K562 (cell line): ENCODE measurements around the gene FTO. TPM values are rescaled to one million over a fixed set of nuclear protein-coding genes. Genes with fewer than 3 reads are reported as not detected.

Source experiments
- ATAC-seq: fragments of 200-7000 bp; cut with Tn5 transposase; 3 replicates; pipeline ENCODE4 v1.9.1; 2020; ENCODE audit warnings: moderate library complexity
- BruUV-seq: library from RNA; stranded (reverse); fragments of 400-500 nt; replicated peaks from 2 replicates; lab custom pipeline; 2021; lab: Mats Ljungman, UMichigan
- CTCF ChIA-PET: fragments of 300-600 bp; formaldehyde crosslinking; extraction: SDS; loops from one replicate; lab custom pipeline; 2021; ENCODE audit warnings: low intra/inter-chr PET ratio; lab: Yijun Ruan, JAX
- POLR2A ChIA-PET: fragments of 300-600, 350-650 bp; sonication (Branson Sonifier 250); formaldehyde crosslinking; extraction: SDS; loops from one replicate; lab custom pipeline; 2021; ENCODE audit warnings: antibody characterized with exemption, inconsistent platforms; lab: Yijun Ruan, JAX
- DNase-seq, 4 experiments: peaks; one replicate each; pipeline versions ENCODE4 v3.0.0 to v3.0.0-alpha.2; 2011 to 2018; ENCODE audit warnings: low spot score in 3 of 4, mixed read lengths in 3 of 4; ENCODE audit errors: extremely low read depth in 1 of 4
- FAIRE-seq: peaks from 2 replicates; lab custom pipeline; 2011; peaks lifted over from hg19 to GRCh38; lab: Jason Lieb, UNC
- H2AFZ ChIP-seq: 2 replicates; pipeline ENCODE4 v1.6.0; 2011; ENCODE audit warnings: low read depth, low read length, control low read depth, inconsistent platforms
- H3K27ac ChIP-seq: fragments of 200-600 bp; 3 replicates; pipeline ENCODE4 v1.8.0; 2011; ENCODE audit warnings: low read depth, mild to moderate bottlenecking, control low read depth, inconsistent platforms, low read length, moderate library complexity, mixed read lengths; ENCODE audit errors: extremely low read depth
- H3K27me3 ChIP-seq, 2 experiments: fragments of 300-600 bp in 1 of 2; 2 replicates in 1 of 2; 3 replicates in 1 of 2; pipeline versions ENCODE4 v1.6.0 to v1.8.0; 2011; ENCODE audit warnings: inconsistent platforms in 2 of 2, low read length in 2 of 2, mild to moderate bottlenecking in 1 of 2, mixed read lengths in 1 of 2, moderate library complexity in 1 of 2; ENCODE audit not compliant: control insufficient read depth in 2 of 2, insufficient read depth in 2 of 2
- H3K36me3 ChIP-seq: fragments of 300-600 bp; 3 replicates; pipeline ENCODE4 v1.8.0; 2011; ENCODE audit warnings: mild to moderate bottlenecking, low read length, inconsistent platforms; ENCODE audit not compliant: control insufficient read depth, insufficient read depth
- H3K4me1 ChIP-seq, 2 experiments: fragments of 200-600 bp in 1 of 2; replicated peaks in 1 of 2; 2 replicates in 1 of 2; 3 replicates in 1 of 2; pipeline versions ENCODE4 v1.5.1 to v1.8.0; 2011; ENCODE audit warnings: inconsistent platforms in 2 of 2, low read length in 2 of 2, mild to moderate bottlenecking in 1 of 2, mixed read lengths in 1 of 2, moderate library complexity in 1 of 2; ENCODE audit not compliant: control insufficient read depth in 2 of 2, insufficient read depth in 2 of 2
- H3K4me2 ChIP-seq: 2 replicates; pipeline ENCODE4 v1.6.1; 2011; ENCODE audit warnings: low read length, control low read depth, inconsistent platforms, mixed read lengths; ENCODE audit not compliant: insufficient read depth
- H3K4me3 ChIP-seq: fragments of 200-600 bp; sonication (generic), shearing (Covaris generic); 2 replicates; pipeline ENCODE4 v1.5.1; 2016; ENCODE audit warnings: control low read depth, inconsistent platforms
- H3K79me2 ChIP-seq: fragments of 200-600 bp; 3 replicates; pipeline ENCODE4 v1.8.0; 2011; ENCODE audit warnings: low read length, inconsistent platforms; ENCODE audit not compliant: control insufficient read depth, insufficient read depth
- H3K9ac ChIP-seq, 2 experiments: 2 replicates each; pipeline versions ENCODE4 v1.6.0 to v1.6.1; 2011; ENCODE audit warnings: low read depth in 2 of 2, low read length in 2 of 2, control low read depth in 1 of 2, inconsistent platforms in 1 of 2, mild to moderate bottlenecking in 1 of 2, mixed read lengths in 1 of 2; ENCODE audit not compliant: insufficient read depth in 1 of 2
- H3K9me1 ChIP-seq: one replicate; pipeline ENCODE4 v1.6.0; 2011; ENCODE audit warnings: inconsistent platforms, mild to moderate bottlenecking, low read length, moderate library complexity; ENCODE audit not compliant: control insufficient read depth, insufficient read depth
- H3K9me3 ChIP-seq: replicated peaks from 2 replicates; pipeline ENCODE4 v1.5.1; 2011; ENCODE audit warnings: low read depth, low read length, inconsistent platforms; ENCODE audit not compliant: control insufficient read depth, insufficient read depth
- H4K20me1 ChIP-seq: replicated peaks from 2 replicates; pipeline ENCODE4 v1.6.1; 2011; ENCODE audit warnings: low read length, inconsistent platforms, mixed read lengths; ENCODE audit not compliant: control insufficient read depth, insufficient read depth
- ATF1 ChIP-seq, 2 experiments: fragments of 450-650 bp in 1 of 2; IDR thresholded peaks; 2 replicates each; pipeline ENCODE4 v1.6.1; 2016; ENCODE audit warnings: missing compliant biosample characterization in 1 of 2, missing genetic modification characterization in 1 of 2
- ATF4 ChIP-seq: fragments of 450-650 bp; formaldehyde crosslinking; IDR thresholded peaks from 2 replicates; pipeline ENCODE4 v1.4.0; 2022; ENCODE audit warnings: mild to moderate bottlenecking, moderate library complexity
- DNMT1 ChIP-seq: fragments of 450-650 bp; IDR thresholded peaks from 2 replicates; pipeline ENCODE4 v1.6.1; 2016; ENCODE audit warnings: antibody characterized with exemption, mild to moderate bottlenecking
- KDM5B ChIP-seq: fragments of 200-600 bp; sonication (generic); IDR thresholded peaks from 2 replicates; pipeline ENCODE4 v1.6.1; 2012; ENCODE audit warnings: low read depth, mild to moderate bottlenecking, moderate library complexity, low read length, control low read depth, inconsistent platforms; ENCODE audit not compliant: insufficient replicate concordance
- MEF2A ChIP-seq: IDR thresholded peaks from 2 replicates; pipeline ENCODE4 v1.6.1; 2011; ENCODE audit warnings: low read depth, mild to moderate bottlenecking, low read length, moderate library complexity; ENCODE audit not compliant: control insufficient read depth
- MEIS2 ChIP-seq: fragments of 450-650 bp; IDR thresholded peaks from 2 replicates; pipeline ENCODE4 v1.6.1; 2014; ENCODE audit warnings: mild to moderate bottlenecking; ENCODE audit not compliant: partially characterized antibody
- NONO ChIP-seq, 2 experiments: fragments of 200-400 bp in 1 of 2; fragments of 450-650 bp in 1 of 2; formaldehyde crosslinking in 1 of 2; IDR thresholded peaks; 2 replicates each; pipeline ENCODE4 v1.6.1; 2017; ENCODE audit warnings: low read depth in 2 of 2, mild to moderate bottlenecking in 2 of 2, moderate library complexity in 2 of 2, low read length in 1 of 2
- NR1H2 ChIP-seq: sonication (generic); formaldehyde crosslinking; IDR thresholded peaks from 2 replicates; pipeline ENCODE4 v1.4.0; 2020; ENCODE audit warnings: mild to moderate bottlenecking, missing genetic modification reagents
- NR4A1 ChIP-seq, 2 experiments: fragments of 250-450 bp in 1 of 2; fragments of 450-650 bp in 1 of 2; sonication (Bioruptor Pico) in 1 of 2; IDR thresholded peaks; 2 replicates each; pipeline versions ENCODE4 v1.4.0 to v1.6.1; 2016 to 2020; ENCODE audit warnings: mild to moderate bottlenecking in 2 of 2, missing compliant biosample characterization in 1 of 2, missing genetic modification characterization in 1 of 2, moderate library complexity in 1 of 2
- PHTF2 ChIP-seq: fragments of 250-450 bp; sonication (Bioruptor Pico); IDR thresholded peaks from 2 replicates; pipeline ENCODE4 v1.5.0; 2021; ENCODE audit warnings: mild to moderate bottlenecking
- RBM15 ChIP-seq: fragments of 200-400 bp; formaldehyde crosslinking; IDR thresholded peaks from 2 replicates; pipeline ENCODE4 v1.6.1; 2018; ENCODE audit warnings: mild to moderate bottlenecking, low read length, moderate library complexity; ENCODE audit not compliant: insufficient read depth
- SRSF9 ChIP-seq: fragments of 200-400 bp; formaldehyde crosslinking; IDR thresholded peaks from 2 replicates; pipeline ENCODE4 v1.6.1; 2017; ENCODE audit warnings: low read depth, low read length, borderline replicate concordance
- VEZF1 ChIP-seq: fragments of 200-800 bp; sonication (Bioruptor generic); IDR thresholded peaks from 2 replicates; pipeline ENCODE4 v1.6.1; 2017; ENCODE audit warnings: missing genetic modification characterization, missing compliant biosample characterization
- ZEB2 ChIP-seq: fragments of 450-650 bp; IDR thresholded peaks from 2 replicates; pipeline ENCODE4 v1.6.1; 2016
- ZNF121 ChIP-seq: sonication (generic); formaldehyde crosslinking; conservative IDR thresholded peaks from 2 replicates; pipeline ENCODE4 v1.8.0; 2022; ENCODE audit warnings: missing genetic modification reagents
- ZNF224 ChIP-seq: sonication (generic); formaldehyde crosslinking; IDR thresholded peaks from 2 replicates; pipeline ENCODE4 v1.8.0; 2022; ENCODE audit warnings: mild to moderate bottlenecking, missing genetic modification reagents
- ZNF316 ChIP-seq: fragments of 450-650 bp; IDR thresholded peaks from 2 replicates; pipeline ENCODE4 v1.6.1; 2016
- WGBS: fragments of 100-300 bp; shearing (Covaris generic); methylation state at CpG from one replicate; pipeline ENCODE4 v1.1.6; 2016; ENCODE audit warnings: low coverage, mixed read lengths; ENCODE audit not compliant: insufficient coverage; ENCODE audit errors: missing lambda C conversion rate; 5-methylcytosine and 5-hydroxymethylcytosine counted together
- in situ Hi-C: fragments of 300-500 bp; cut with MboI; formaldehyde crosslinking; loops from 4 replicates; pipeline ENCODE4 v1.15.0; 2018; ENCODE audit warnings: inconsistent platforms, mixed read lengths
- intact Hi-C: fragments of 100-400 bp; cut with micrococcal nuclease; formaldehyde crosslinking; loops from 2 replicates; pipeline ENCODE4 v1.14.2; 2022
- polyA plus RNA-seq, 8 experiments: library from polyadenylated mRNA; depleted of rRNA in 4 of 8; stranded (reverse) in 5 of 8; unstranded in 3 of 8; fragments of >200 nt; fragmentation: Nextera tagmentation in 2 of 8; fragmentation: Illumina TruSeq in 1 of 8; extraction: Ambion mirVana in 2 of 8; extraction: Trizol in 1 of 8; gene quantifications; 2 replicates each; pipeline versions ENCODE4 v1.2.1 to v1.2.3, GENCODE V29; 2011 to 2014; ENCODE audit warnings: inconsistent platforms in 1 of 8, missing spikeins in 1 of 8
- total RNA-seq, 7 experiments: library from RNA; depleted of rRNA in 6 of 7; stranded (reverse); fragments of >200 nt in 6 of 7; fragmentation: Illumina TruSeq in 2 of 7; extraction: Trizol in 2 of 7; gene quantifications; 2 replicates each; pipeline versions ENCODE4 v1.2.1 to v1.2.3, GENCODE V29; 2011 to 2021; ENCODE audit warnings: low replicate concordance in 1 of 7
- TF ChIP-seq, protein P1 (sequence below), 3 experiments: fragments of 200-800 bp in 1 of 3; fragments of 250-450 bp in 1 of 3; fragments of 450-650 bp in 1 of 3; sonication (Bioruptor Pico) in 1 of 3; sonication (Bioruptor generic) in 1 of 3; formaldehyde crosslinking in 1 of 3; IDR thresholded peaks; 2 replicates each; pipeline versions ENCODE4 v1.6.1 to v1.8.0; 2016 to 2022; ENCODE audit warnings: mild to moderate bottlenecking in 2 of 3, missing genetic modification characterization in 2 of 3, missing compliant biosample characterization in 1 of 3, moderate library complexity in 1 of 3

FTO gene
- total and polyA plus RNA-seq, 9 of the 15 experiments (the other 6 are each of a cell fraction or from before 2014, with no cell fraction given), result 11.3 to 27.7 (median 25.5) TPM

- Histone ChIP-seq H3K27ac (no peak overlapping the region), H2AFZ (no peak overlapping the region), H4K20me1 (no peaks in the 10 kb centered on the region; the same call in 1 of the 2 replicates), H3K4me3 (no peak overlapping the region), H3K4me1 (no peaks in the 10 kb centered on the region), H3K9ac (no peak overlapping the region), H3K27me3 (peaks cover 2 to 17% of the 10 kb centered on the region in 2 experiments; a peak in 4 of 5 replicates), H3K36me3 (no peaks in the 10 kb centered on the region), H3K4me2 (no peak overlapping the region), H3K9me1 (no peaks in the 10 kb centered on the region), H3K9me3 (no peaks in the 10 kb centered on the region), H3K79me2 (no peaks in the 10 kb centered on the region)
- ChIA-PET POLR2A (no interaction called here), CTCF (no interaction called here)
- no peak for ATAC-seq
- FAIRE-seq, result no peak
- BruUV-seq, result no TSS peak
- WGBS, result 0% methylated on average over 3 of the region's 3 CpGs
- intact Hi-C loops (no loop called here), in situ Hi-C loops (no loop called here)
- no peak for DNase-seq
- TF ChIP-seq SRSF9, result no peak
- no peak for TF ChIP-seq PHTF2 (CRISPR knock-in tag)
- TF ChIP-seq ZNF224 (CRISPR knock-in tag), result no peak
- TF ChIP-seq, protein P1, sequence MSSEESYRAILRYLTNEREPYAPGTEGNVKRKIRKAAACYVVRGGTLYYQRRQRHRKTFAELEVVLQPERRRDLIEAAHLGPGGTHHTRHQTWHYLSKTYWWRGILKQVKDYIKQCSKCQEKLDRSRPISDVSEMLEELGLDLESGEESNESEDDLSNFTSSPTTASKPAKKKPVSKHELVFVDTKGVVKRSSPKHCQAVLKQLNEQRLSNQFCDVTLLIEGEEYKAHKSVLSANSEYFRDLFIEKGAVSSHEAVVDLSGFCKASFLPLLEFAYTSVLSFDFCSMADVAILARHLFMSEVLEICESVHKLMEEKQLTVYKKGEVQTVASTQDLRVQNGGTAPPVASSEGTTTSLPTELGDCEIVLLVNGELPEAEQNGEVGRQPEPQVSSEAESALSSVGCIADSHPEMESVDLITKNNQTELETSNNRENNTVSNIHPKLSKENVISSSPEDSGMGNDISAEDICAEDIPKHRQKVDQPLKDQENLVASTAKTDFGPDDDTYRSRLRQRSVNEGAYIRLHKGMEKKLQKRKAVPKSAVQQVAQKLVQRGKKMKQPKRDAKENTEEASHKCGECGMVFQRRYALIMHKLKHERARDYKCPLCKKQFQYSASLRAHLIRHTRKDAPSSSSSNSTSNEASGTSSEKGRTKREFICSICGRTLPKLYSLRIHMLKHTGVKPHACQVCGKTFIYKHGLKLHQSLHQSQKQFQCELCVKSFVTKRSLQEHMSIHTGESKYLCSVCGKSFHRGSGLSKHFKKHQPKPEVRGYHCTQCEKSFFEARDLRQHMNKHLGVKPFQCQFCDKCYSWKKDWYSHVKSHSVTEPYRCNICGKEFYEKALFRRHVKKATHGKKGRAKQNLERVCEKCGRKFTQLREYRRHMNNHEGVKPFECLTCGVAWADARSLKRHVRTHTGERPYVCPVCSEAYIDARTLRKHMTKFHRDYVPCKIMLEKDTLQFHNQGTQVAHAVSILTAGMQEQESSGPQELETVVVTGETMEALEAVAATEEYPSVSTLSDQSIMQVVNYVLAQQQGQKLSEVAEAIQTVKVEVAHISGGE (CRISPR knock-in tag; IDR thresholded peaks at IDR 0.05), result no peak
- TF ChIP-seq ATF1 (CRISPR knock-in tag; IDR thresholded peaks at IDR 0.05), result no peak
- no peak for TF ChIP-seq ATF1 (tag; IDR thresholded peaks at IDR 0.05)
- no peak for TF ChIP-seq ZNF316
- no peak for TF ChIP-seq MEIS2
- no peak for TF ChIP-seq VEZF1
- no peak for TF ChIP-seq NR1H2 (CRISPR knock-in tag)
- TF ChIP-seq DNMT1, result no peak
- TF ChIP-seq NR4A1 (CRISPR knock-in tag; IDR thresholded peaks at IDR 0.05), result no peak
- TF ChIP-seq NR4A1 (tag; IDR thresholded peaks at IDR 0.05), result no peak
- TF ChIP-seq MEF2A, result no peak
- TF ChIP-seq ZNF121 (CRISPR knock-in tag), result no peak
- TF ChIP-seq NONO (IDR thresholded peaks at IDR 0.05; ENCODE audit: low read depth in 2 of 2, low read length in 1 of 2), result no peak
- TF ChIP-seq KDM5B, result no peak
- no peak for TF ChIP-seq RBM15
- TF ChIP-seq ZEB2, result no peak
- TF ChIP-seq ATF4 (CRISPR knock-in tag), result no peak
Observed at GRCh38 chr16:54097774-54098173, 393.8 kb downstream of the FTO start.
